Stimulated activated naive CD8-positive, alpha-beta T cell treated with anti-CD3 and anti-CD28 coated beads, Interleukin-15, amount 100 ng/mL, for 72 hours (primary cell): ENCODE results near the gene ATP5MC3.

Source experiments
- ATAC-seq: fragments of 150-1000 bp; cut with Tn5 transposase; 2 replicates; pipeline ENCODE4 v1.10.0; 2021; ENCODE audit warnings: mild to moderate bottlenecking, moderate library complexity
- DNase-seq, 2 donors: peaks; one replicate each; pipeline ENCODE4 v3.0.0; 2021 to 2022
- H3K27ac Mint-ChIP-seq, 2 donors: one replicate each; pipeline ENCODE4 v1.8.0; 2022; ENCODE audit warnings: mild to moderate bottlenecking in 2 of 2, mixed read lengths in 2 of 2, moderate library complexity in 2 of 2
- H3K27me3 Mint-ChIP-seq: one replicate; pipeline ENCODE4 v1.8.0; 2022; ENCODE audit warnings: mixed read lengths
- H3K4me1 Mint-ChIP-seq: one replicate; pipeline ENCODE4 v1.8.0; 2022; ENCODE audit warnings: mild to moderate bottlenecking, mixed read lengths
- H3K4me3 Mint-ChIP-seq, 2 donors: one replicate each; pipeline ENCODE4 v1.8.0; 2022; ENCODE audit warnings: mild to moderate bottlenecking in 2 of 2, mixed read lengths in 2 of 2, moderate library complexity in 1 of 2
- H3K9me3 Mint-ChIP-seq, 2 donors: one replicate each; pipeline ENCODE4 v1.8.0; 2022; ENCODE audit warnings: mixed read lengths in 2 of 2

ATP5MC3 gene

GRCh38 chr2:175151791-175152190 lies 29.7 kb downstream of the ATP5MC3 start:
- H3K27ac Mint-ChIP-seq = no peak overlapping the region
- H3K27me3 Mint-ChIP-seq = no peaks in the 10 kb centered on the region
- H3K4me1 Mint-ChIP-seq = peaks cover 57% of the 10 kb centered on the region
- H3K4me3 Mint-ChIP-seq = no peak overlapping the region
- DNase-seq = no peak
- no peak for ATAC-seq
- H3K9me3 Mint-ChIP-seq = no peaks in the 10 kb centered on the region

- no peak for ATAC-seq
- Mint-ChIP-seq H3K4me3 (no peak overlapping the region), H3K27ac (no peak overlapping the region), H3K9me3 (no peaks in the 10 kb centered on the region), H3K4me1 (peaks cover 37% of the 10 kb centered on the region), H3K27me3 (no peaks in the 10 kb centered on the region)
- DNase-seq = no peak
Observed at GRCh38 chr2:175147186-175147585, 34.3 kb downstream of the ATP5MC3 start.

GRCh38 chr2:175143678-175144077 lies 37.8 kb downstream of the ATP5MC3 start:
- H3K9me3 Mint-ChIP-seq = no peaks in the 10 kb centered on the region
- no peak for ATAC-seq
- H3K4me3 Mint-ChIP-seq = no peak overlapping the region
- H3K4me1 Mint-ChIP-seq = peaks cover 27% of the 10 kb centered on the region
- no peak overlapping the region for H3K27ac Mint-ChIP-seq
- no peak for DNase-seq
- H3K27me3 Mint-ChIP-seq = no peaks in the 10 kb centered on the region

- no peak for DNase-seq
- no peak for ATAC-seq
- H3K9me3 Mint-ChIP-seq = no peaks in the 10 kb centered on the region
- no peak overlapping the region for H3K27ac Mint-ChIP-seq
- no peaks in the 10 kb centered on the region for H3K27me3 Mint-ChIP-seq
- H3K4me3 Mint-ChIP-seq = no peak overlapping the region
- H3K4me1 Mint-ChIP-seq = peaks cover 27% of the 10 kb centered on the region
Observed at GRCh38 chr2:175143191-175143590, 38.3 kb downstream of the ATP5MC3 start.

GRCh38 chr2:175140332-175140731 lies 41.2 kb downstream of the ATP5MC3 start:
- no peak for ATAC-seq
- Mint-ChIP-seq H3K4me3 (no peak overlapping the region), H3K27me3 (no peaks in the 10 kb centered on the region), H3K4me1 (peaks cover 44% of the 10 kb centered on the region), H3K9me3 (no peaks in the 10 kb centered on the region), H3K27ac (peak overlapping the region in 1 of 2 donors; percentile 27)
- no peak for DNase-seq

- H3K27me3 Mint-ChIP-seq = no peaks in the 10 kb centered on the region
- DNase-seq (no peak), ATAC-seq (no peak)
- peaks cover 49% of the 10 kb centered on the region for H3K4me1 Mint-ChIP-seq
- H3K27ac Mint-ChIP-seq = no peak overlapping the region
- H3K4me3 Mint-ChIP-seq = no peak overlapping the region
- H3K9me3 Mint-ChIP-seq = no peaks in the 10 kb centered on the region
Observed at GRCh38 chr2:175137793-175138192, 43.7 kb downstream of the ATP5MC3 start.

- peak; percentile 60 for ATAC-seq
- Mint-ChIP-seq H3K27me3 (no peaks in the 10 kb centered on the region), H3K27ac (no peak overlapping the region), H3K9me3 (no peaks in the 10 kb centered on the region), H3K4me3 (no peak overlapping the region), H3K4me1 (peaks cover 45% of the 10 kb centered on the region)
- no peak for DNase-seq
Observed at GRCh38 chr2:175136334-175137215, 44.9 kb downstream of the ATP5MC3 start.

- Mint-ChIP-seq H3K27me3 (no peaks in the 10 kb centered on the region), H3K27ac (no peak overlapping the region), H3K9me3 (no peaks in the 10 kb centered on the region), H3K4me3 (no peak overlapping the region), H3K4me1 (peaks cover 44% of the 10 kb centered on the region)
- no peak for ATAC-seq
- no peak for DNase-seq
Observed at GRCh38 chr2:175135862-175136261, 45.6 kb downstream of the ATP5MC3 start.

- no peak overlapping the region for H3K4me3 Mint-ChIP-seq
- H3K9me3 Mint-ChIP-seq = no peaks in the 10 kb centered on the region
- no peaks in the 10 kb centered on the region for H3K27me3 Mint-ChIP-seq
- peak overlapping the region in 1 of 2 donors; percentile 60 for H3K27ac Mint-ChIP-seq
- DNase-seq (no peak), ATAC-seq (no peak)
- peaks cover 37% of the 10 kb centered on the region for H3K4me1 Mint-ChIP-seq
Observed at GRCh38 chr2:175135177-175135576, 46.3 kb downstream of the ATP5MC3 start.

- Mint-ChIP-seq H3K9me3 (no peaks in the 10 kb centered on the region), H3K4me1 (peaks cover 9% of the 10 kb centered on the region)
Observed at GRCh38 chr2:175131252-175131651, 50.3 kb downstream of the ATP5MC3 start.

GRCh38 chr2:175126661-175127060 lies 54.8 kb downstream of the ATP5MC3 start:
- ATAC-seq (no peak), DNase-seq (no peak)
- Mint-ChIP-seq H3K9me3 (no peaks in the 10 kb centered on the region), H3K4me1 (peaks cover 7% of the 10 kb centered on the region), H3K27ac (peak overlapping the region in 1 of 2 donors; percentile 6), H3K27me3 (no peaks in the 10 kb centered on the region), H3K4me3 (no peak overlapping the region)

More at GRCh38 chr2:175131252-175131651, 50.3 kb downstream of the ATP5MC3 start:
- ATAC-seq = no peak
- no peak for DNase-seq
- no peak overlapping the region for H3K27ac Mint-ChIP-seq
- H3K27me3 Mint-ChIP-seq = no peaks in the 10 kb centered on the region
- no peak overlapping the region for H3K4me3 Mint-ChIP-seq
